ENCODE results near the gene IGFBP7.

- TF ChIP-seq NR2F2 (IDR thresholded peaks at IDR 0.05), result no peak
- TF ChIP-seq CTCF (IDR thresholded peaks at IDR 0.05; ENCODE audit: low read depth, low read length, missing input control), result no peak
- TF ChIP-seq FOXA1 (IDR thresholded peaks at IDR 0.05), result no peak
These were observed 25.8 kb downstream of the IGFBP7 start for GRCh38 chr4:57084360-57084759.

Measured in liver (tissue), 3 donors.